ENCODE results near the gene WHRN. TPM values are rescaled to one million over a fixed set of nuclear protein-coding genes. Genes with fewer than 3 reads are reported as not detected.

WHRN gene
- polyA plus RNA-seq, 3 donors, result 7.3 to 17.2 (median 10.2) TPM

- no peak for DNase-seq (ENCODE audit: extremely low read depth in 1 of 11, low read depth in 9 of 11, low spot score in 4 of 11)
These were observed 128.5 kb downstream of the WHRN start for GRCh38 chr9:114376586-114377445.

- DNase-seq (ENCODE audit: extremely low read depth in 1 of 11, low read depth in 9 of 11, low spot score in 4 of 11), result no peak
These were observed 129.7 kb downstream of the WHRN start for GRCh38 chr9:114375386-114376175.

- no peak for DNase-seq (ENCODE audit: extremely low read depth in 1 of 11, low read depth in 9 of 11, low spot score in 4 of 11)
These were observed 130.3 kb downstream of the WHRN start for GRCh38 chr9:114374936-114375335.

- DNase-seq (ENCODE audit: extremely low read depth in 1 of 11, low read depth in 9 of 11, low spot score in 4 of 11), result no peak
These were observed 131.1 kb downstream of the WHRN start for GRCh38 chr9:114373960-114374730.

GRCh38 chr9:114372921-114373448 lies 132.3 kb downstream of the WHRN start:
- no peak for DNase-seq (ENCODE audit: extremely low read depth in 1 of 11, low read depth in 9 of 11, low spot score in 4 of 11)

- peak in 1 of 11 donors; percentile 39 for DNase-seq (ENCODE audit: extremely low read depth in 1 of 11, low read depth in 9 of 11, low spot score in 4 of 11)
These were observed 133.0 kb downstream of the WHRN start for GRCh38 chr9:114371973-114372917.

- no peak for DNase-seq (ENCODE audit: extremely low read depth in 1 of 11, low read depth in 9 of 11, low spot score in 4 of 11)
These were observed 133.8 kb downstream of the WHRN start for GRCh38 chr9:114371343-114371944.

GRCh38 chr9:114370968-114371320 lies 134.3 kb downstream of the WHRN start:
- no peak for DNase-seq (ENCODE audit: extremely low read depth in 1 of 11, low read depth in 9 of 11, low spot score in 4 of 11)

GRCh38 chr9:114370251-114370967 lies 134.9 kb downstream of the WHRN start:
- no peak for DNase-seq (ENCODE audit: extremely low read depth in 1 of 11, low read depth in 9 of 11, low spot score in 4 of 11)

- no peak for DNase-seq (ENCODE audit: extremely low read depth in 1 of 11, low read depth in 9 of 11, low spot score in 4 of 11)
These were observed 135.8 kb downstream of the WHRN start for GRCh38 chr9:114369216-114370130.

GRCh38 chr9:114367772-114368569 lies 137.3 kb downstream of the WHRN start:
- no peak for DNase-seq (ENCODE audit: extremely low read depth in 1 of 11, low read depth in 9 of 11, low spot score in 4 of 11)

- DNase-seq (ENCODE audit: extremely low read depth in 1 of 11, low read depth in 9 of 11, low spot score in 4 of 11), result no peak
These were observed 137.9 kb downstream of the WHRN start for GRCh38 chr9:114367366-114367765.

GRCh38 chr9:114366334-114367128 lies 138.7 kb downstream of the WHRN start:
- no peak for DNase-seq (ENCODE audit: extremely low read depth in 1 of 11, low read depth in 9 of 11, low spot score in 4 of 11)

- DNase-seq (ENCODE audit: extremely low read depth in 1 of 11, low read depth in 9 of 11, low spot score in 4 of 11), result no peak
These were observed 140.1 kb downstream of the WHRN start for GRCh38 chr9:114365194-114365593.
